Breast epithelium (tissue), 3 donors: ENCODE measurements around the gene ABI2.

Source experiments
- CTCF ChIP-seq, 3 donors: fragments of 450-650 bp; IDR thresholded peaks; one replicate each; pipeline ENCODE4 v1.5.1; 2016 to 2017; ENCODE audit warnings: antibody characterized with exemption in 3 of 3, mild to moderate bottlenecking in 3 of 3, moderate library complexity in 3 of 3
- POLR2A ChIP-seq: fragments of 450-650 bp; IDR thresholded peaks from one replicate; pipeline ENCODE4 v1.6.1; 2016; ENCODE audit warnings: antibody characterized with exemption, mild to moderate bottlenecking, moderate library complexity

GRCh38 chr2:203470371-203470770 is 142.2 kb downstream of the ABI2 start:
- TF ChIP-seq CTCF (IDR thresholded peaks at IDR 0.05): no peak
- no peak for TF ChIP-seq POLR2A
